K562 (cell line): ENCODE results near the gene TF. TPM values are rescaled to one million over a fixed set of nuclear protein-coding genes. Genes with fewer than 3 reads are reported as not detected.

Source experiments
- FOXM1 ChIP-seq, 2 experiments: fragments of 450-650 bp in 1 of 2; sonication (generic) in 1 of 2; formaldehyde crosslinking in 1 of 2; IDR thresholded peaks; 2 replicates each; pipeline versions ENCODE4 v1.6.1 to v1.9.0; 2017 to 2022; ENCODE audit warnings: low read depth in 2 of 2, mild to moderate bottlenecking in 2 of 2, missing genetic modification reagents in 1 of 2, moderate library complexity in 1 of 2
- KDM1A ChIP-seq, 2 experiments: fragments of 450-650 bp; IDR thresholded peaks; 2 replicates each; pipeline ENCODE4 v1.6.1; 2016; ENCODE audit warnings: mild to moderate bottlenecking in 2 of 2
- KLF16 ChIP-seq: IDR thresholded peaks from 2 replicates; pipeline ENCODE4 v1.6.1; 2016; ENCODE audit warnings: antibody characterized with exemption
- MITF ChIP-seq: IDR thresholded peaks from 2 replicates; pipeline ENCODE4 v1.6.1; 2014; ENCODE audit warnings: antibody characterized with exemption
- NFYB ChIP-seq: IDR thresholded peaks from 2 replicates; pipeline ENCODE4 v1.6.1; 2011; ENCODE audit warnings: mild to moderate bottlenecking, moderate library complexity; ENCODE audit not compliant: insufficient read length; ENCODE audit errors: extremely low read depth
- RAD21 ChIP-seq, 2 experiments: fragments of 250-450 bp in 1 of 2; fragments of 450-650 bp in 1 of 2; sonication (Bioruptor Pico) in 1 of 2; formaldehyde crosslinking in 1 of 2; IDR thresholded peaks in 1 of 2; conservative IDR thresholded peaks in 1 of 2; 2 replicates each; pipeline versions ENCODE4 v1.4.0 to v1.8.0; 2020 to 2022; ENCODE audit warnings: mild to moderate bottlenecking in 2 of 2, moderate library complexity in 1 of 2
- RBM17 ChIP-seq: fragments of 200-400 bp; formaldehyde crosslinking; IDR thresholded peaks from 2 replicates; pipeline ENCODE4 v1.6.1; 2017; ENCODE audit warnings: low read depth, mild to moderate bottlenecking, low read length, borderline replicate concordance
- RREB1 ChIP-seq: fragments of 250-450 bp; sonication (Bioruptor Pico); IDR thresholded peaks from 2 replicates; pipeline ENCODE4 v1.4.0; 2020
- SMARCC2 ChIP-seq: fragments of 450-650 bp; IDR thresholded peaks from 2 replicates; pipeline ENCODE4 v1.6.1; 2017; ENCODE audit warnings: antibody characterized with exemption, moderate library complexity, mild to moderate bottlenecking, low read depth
- TAL1 ChIP-seq: fragments of 450-650 bp; IDR thresholded peaks from 2 replicates; pipeline ENCODE4 v1.6.1; 2016; ENCODE audit warnings: mild to moderate bottlenecking
- ZNF143 ChIP-seq: sonication (generic); formaldehyde crosslinking; IDR thresholded peaks from 2 replicates; pipeline ENCODE4 v1.9.0; 2022; ENCODE audit warnings: mild to moderate bottlenecking, missing genetic modification reagents
- ZNF197 ChIP-seq: fragments of 200-800 bp; sonication (Bioruptor generic); IDR thresholded peaks from 2 replicates; pipeline ENCODE4 v1.6.1; 2016; ENCODE audit warnings: low read depth, missing genetic modification characterization, missing compliant biosample characterization
- polyA plus RNA-seq, 8 experiments: library from polyadenylated mRNA; depleted of rRNA in 4 of 8; stranded (reverse) in 5 of 8; unstranded in 3 of 8; fragments of >200 nt; fragmentation: Nextera tagmentation in 2 of 8; fragmentation: Illumina TruSeq in 1 of 8; extraction: Ambion mirVana in 2 of 8; extraction: Trizol in 1 of 8; gene quantifications; 2 replicates each; pipeline versions ENCODE4 v1.2.1 to v1.2.3, GENCODE V29; 2011 to 2014; ENCODE audit warnings: inconsistent platforms in 1 of 8, missing spikeins in 1 of 8
- total RNA-seq, 7 experiments: library from RNA; depleted of rRNA in 6 of 7; stranded (reverse); fragments of >200 nt in 6 of 7; fragmentation: Illumina TruSeq in 2 of 7; extraction: Trizol in 2 of 7; gene quantifications; 2 replicates each; pipeline versions ENCODE4 v1.2.1 to v1.2.3, GENCODE V29; 2011 to 2021; ENCODE audit warnings: low replicate concordance in 1 of 7
- TF ChIP-seq, protein P1 (sequence below): fragments of 450-650 bp; formaldehyde crosslinking; IDR thresholded peaks from 2 replicates; pipeline ENCODE4 v1.4.0; 2020; ENCODE audit warnings: mild to moderate bottlenecking
- TF ChIP-seq, protein P2 (sequence below): IDR thresholded peaks from 2 replicates; pipeline ENCODE4 v1.6.1; 2016; ENCODE audit warnings: missing genetic modification characterization, missing compliant biosample characterization
- TF ChIP-seq, protein P3 (sequence below): fragments of 250-450 bp; sonication (Bioruptor Pico); IDR thresholded peaks from 2 replicates; pipeline ENCODE4 v1.8.0; 2022; ENCODE audit warnings: moderate library complexity, mild to moderate bottlenecking, inconsistent platforms

TF gene
- total and polyA plus RNA-seq, 9 of the 15 experiments (the other 6 are each of a cell fraction or from before 2014, with no cell fraction given) = 0.09 to 9.2 (median 3.1) TPM

DNA sequence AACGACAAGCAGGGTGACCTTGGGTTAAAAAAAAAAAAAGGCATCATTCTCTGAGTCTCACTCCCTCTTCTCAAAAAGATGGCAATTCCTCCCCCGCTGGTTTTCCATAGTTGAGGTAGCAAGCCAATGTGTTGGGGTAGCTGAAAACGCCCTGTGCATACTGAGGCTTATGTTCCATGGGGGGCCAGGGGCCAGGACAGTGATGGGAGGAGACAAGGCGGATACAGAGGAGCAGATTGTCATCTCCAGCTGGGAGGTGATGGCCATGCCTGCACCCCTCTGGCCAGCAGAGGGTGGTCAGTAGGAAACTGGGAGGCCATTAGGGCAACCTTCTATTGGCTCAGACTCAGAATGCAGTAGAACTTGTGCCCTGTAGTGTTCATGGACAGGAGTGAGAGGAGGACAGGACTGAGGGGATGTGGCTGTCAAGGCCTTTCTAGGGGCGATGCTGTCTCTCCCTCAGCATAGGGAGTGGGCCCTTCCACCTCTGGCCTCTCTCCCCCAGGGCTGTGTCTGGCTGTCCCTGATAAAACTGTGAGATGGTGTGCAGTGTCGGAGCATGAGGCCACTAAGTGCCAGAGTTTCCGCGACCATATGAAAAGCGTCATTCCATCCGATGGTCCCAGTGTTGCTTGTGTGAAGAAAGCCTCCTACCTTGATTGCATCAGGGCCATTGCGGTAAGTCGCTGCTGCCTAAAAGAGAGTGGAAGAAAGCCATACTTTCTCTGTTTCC is 1.9 kb downstream of the TF start (continued):
- TF ChIP-seq RAD21 (CRISPR knock-in tag; conservative IDR thresholded peaks at IDR 0.05 in 1 of 2, IDR thresholded peaks at IDR 0.05 in 1 of 2) = no peak
- no peak for TF ChIP-seq NFYB
- no peak for TF ChIP-seq RREB1 (CRISPR knock-in tag)
- TF ChIP-seq FOXM1 (IDR thresholded peaks at IDR 0.05; ENCODE audit: low read depth) = 0 out of 2 replicates have a peak, but pooled peaks have one; percentile 28
- no peak for TF ChIP-seq FOXM1 (CRISPR knock-in tag; IDR thresholded peaks at IDR 0.05; ENCODE audit: low read depth)
- TF ChIP-seq KLF16 = peak; percentile 57; the same call in 1 of the 2 replicates
- TF ChIP-seq, protein P1, sequence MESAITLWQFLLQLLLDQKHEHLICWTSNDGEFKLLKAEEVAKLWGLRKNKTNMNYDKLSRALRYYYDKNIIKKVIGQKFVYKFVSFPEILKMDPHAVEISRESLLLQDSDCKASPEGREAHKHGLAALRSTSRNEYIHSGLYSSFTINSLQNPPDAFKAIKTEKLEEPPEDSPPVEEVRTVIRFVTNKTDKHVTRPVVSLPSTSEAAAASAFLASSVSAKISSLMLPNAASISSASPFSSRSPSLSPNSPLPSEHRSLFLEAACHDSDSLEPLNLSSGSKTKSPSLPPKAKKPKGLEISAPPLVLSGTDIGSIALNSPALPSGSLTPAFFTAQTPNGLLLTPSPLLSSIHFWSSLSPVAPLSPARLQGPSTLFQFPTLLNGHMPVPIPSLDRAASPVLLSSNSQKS (CRISPR knock-in tag) = no peak
- TF ChIP-seq SMARCC2 = no peak
- TF ChIP-seq, protein P2, sequence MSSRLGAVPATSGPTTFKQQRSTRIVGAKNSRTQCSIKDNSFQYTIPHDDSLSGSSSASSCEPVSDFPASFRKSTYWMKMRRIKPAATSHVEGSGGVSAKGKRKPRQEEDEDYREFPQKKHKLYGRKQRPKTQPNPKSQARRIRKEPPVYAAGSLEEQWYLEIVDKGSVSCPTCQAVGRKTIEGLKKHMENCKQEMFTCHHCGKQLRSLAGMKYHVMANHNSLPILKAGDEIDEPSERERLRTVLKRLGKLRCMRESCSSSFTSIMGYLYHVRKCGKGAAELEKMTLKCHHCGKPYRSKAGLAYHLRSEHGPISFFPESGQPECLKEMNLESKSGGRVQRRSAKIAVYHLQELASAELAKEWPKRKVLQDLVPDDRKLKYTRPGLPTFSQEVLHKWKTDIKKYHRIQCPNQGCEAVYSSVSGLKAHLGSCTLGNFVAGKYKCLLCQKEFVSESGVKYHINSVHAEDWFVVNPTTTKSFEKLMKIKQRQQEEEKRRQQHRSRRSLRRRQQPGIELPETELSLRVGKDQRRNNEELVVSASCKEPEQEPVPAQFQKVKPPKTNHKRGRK (tag) = no peak
- TF ChIP-seq, protein P3, sequence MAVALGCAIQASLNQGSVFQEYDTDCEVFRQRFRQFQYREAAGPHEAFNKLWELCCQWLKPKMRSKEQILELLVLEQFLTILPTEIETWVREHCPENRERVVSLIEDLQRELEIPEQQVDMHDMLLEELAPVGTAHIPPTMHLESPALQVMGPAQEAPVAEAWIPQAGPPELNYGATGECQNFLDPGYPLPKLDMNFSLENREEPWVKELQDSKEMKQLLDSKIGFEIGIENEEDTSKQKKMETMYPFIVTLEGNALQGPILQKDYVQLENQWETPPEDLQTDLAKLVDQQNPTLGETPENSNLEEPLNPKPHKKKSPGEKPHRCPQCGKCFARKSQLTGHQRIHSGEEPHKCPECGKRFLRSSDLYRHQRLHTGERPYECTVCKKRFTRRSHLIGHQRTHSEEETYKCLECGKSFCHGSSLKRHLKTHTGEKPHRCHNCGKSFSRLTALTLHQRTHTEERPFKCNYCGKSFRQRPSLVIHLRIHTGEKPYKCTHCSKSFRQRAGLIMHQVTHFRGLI (CRISPR knock-in tag) = no peak
- no peak for TF ChIP-seq ZNF197 (CRISPR knock-in tag)
- no peak for TF ChIP-seq MITF
- TF ChIP-seq KDM1A (IDR thresholded peaks at IDR 0.05) = peak; percentile 57 to 74; a peak in 3 of 4 replicates
- peak; percentile 89 for TF ChIP-seq TAL1
- TF ChIP-seq RBM17 = no peak
- TF ChIP-seq ZNF143 (CRISPR knock-in tag) = no peak
